SK-N-SH (cell line): Measurements from ENCODE around the gene KCNAB1. TPM values are rescaled to one million over a fixed set of nuclear protein-coding genes. Genes with fewer than 3 reads are reported as not detected.

ENCODE experiments used
- CTCF ChIA-PET: fragments of 300-600, 350-600 bp; formaldehyde crosslinking; extraction: SDS; loops from one replicate; lab custom pipeline; 2021; lab: Yijun Ruan, JAX
- POLR2A ChIA-PET: fragments of 350-600 bp; sonication (Branson Sonifier 250); formaldehyde crosslinking; extraction: SDS; loops from one replicate; lab custom pipeline; 2020; ENCODE audit warnings: antibody characterized with exemption, inconsistent platforms; lab: Yijun Ruan, JAX
- DNase-seq: peaks from one replicate; pipeline ENCODE4 v3.0.0; 2012
- H2AFZ ChIP-seq: fragments of 200-600 bp; sonication (generic); 2 replicates; pipeline ENCODE4 v1.8.1; 2016; ENCODE audit warnings: antibody characterized with exemption, mild to moderate bottlenecking, low read depth
- H3F3A ChIP-seq: fragments of 200-600 bp; sonication (generic); replicated peaks from 2 replicates; pipeline ENCODE3; 2016; ENCODE audit warnings: antibody characterized with exemption, mild to moderate bottlenecking; ENCODE audit not compliant: insufficient read depth
- H3K27ac ChIP-seq, 2 experiments: fragments of 200-500 bp in 1 of 2; fragments of 200-600 bp in 1 of 2; sonication (Bioruptor generic) in 1 of 2; sonication (generic), shearing (Covaris generic) in 1 of 2; 2 replicates each; pipeline versions ENCODE4 v1.5.1 to v1.6.1; 2014 to 2016; ENCODE audit warnings: low read depth in 2 of 2, inconsistent platforms in 1 of 2, low read length in 1 of 2, mild to moderate bottlenecking in 1 of 2, mixed read lengths in 1 of 2
- H3K27me3 ChIP-seq: fragments of 200-600 bp; sonication (generic), shearing (Covaris generic); 2 replicates; pipeline ENCODE4 v1.6.1; 2016; ENCODE audit warnings: mixed run types; ENCODE audit not compliant: insufficient read depth
- H3K36me3 ChIP-seq, 2 experiments: fragments of 200-500 bp in 1 of 2; fragments of 200-600 bp in 1 of 2; sonication (Bioruptor generic) in 1 of 2; sonication (generic) in 1 of 2; replicated peaks in 1 of 2; 2 replicates each; pipeline versions ENCODE3 to v1.5.1; 2014 to 2016; ENCODE audit warnings: low read length in 1 of 2, mild to moderate bottlenecking in 1 of 2; ENCODE audit not compliant: insufficient read depth in 2 of 2, control insufficient read depth in 1 of 2
- H3K4me1 ChIP-seq, 2 experiments: fragments of 200-500 bp in 1 of 2; fragments of 200-600 bp in 1 of 2; sonication (Bioruptor generic) in 1 of 2; sonication (generic), shearing (Covaris generic) in 1 of 2; 2 replicates each; pipeline versions ENCODE4 v1.5.1 to v1.6.1; 2014 to 2016; ENCODE audit warnings: low read depth in 1 of 2, low read length in 1 of 2, mixed run types in 1 of 2; ENCODE audit not compliant: insufficient read depth in 2 of 2, control insufficient read depth in 1 of 2
- H3K4me2 ChIP-seq: fragments of 200-600 bp; sonication (generic), shearing (Covaris generic); 2 replicates; pipeline ENCODE4 v1.6.1; 2017; ENCODE audit warnings: mixed run types
- H3K4me3 ChIP-seq, 2 experiments: fragments of 200-500 bp in 1 of 2; fragments of 200-600 bp in 1 of 2; sonication (Bioruptor generic) in 1 of 2; sonication (generic), shearing (Covaris generic) in 1 of 2; 2 replicates each; pipeline versions ENCODE4 v1.5.1 to v1.8.1; 2014 to 2016; ENCODE audit warnings: low read depth in 2 of 2, inconsistent platforms in 1 of 2, low read length in 1 of 2, mild to moderate bottlenecking in 1 of 2, mixed read lengths in 1 of 2, moderate library complexity in 1 of 2
- H3K79me2 ChIP-seq: fragments of 200-600 bp; sonication (generic); 2 replicates; pipeline ENCODE4 v1.8.1; 2017; ENCODE audit warnings: mild to moderate bottlenecking; ENCODE audit not compliant: insufficient read depth
- H3K9ac ChIP-seq: fragments of 200-600 bp; sonication (generic); 2 replicates; pipeline ENCODE4 v1.6.1; 2017; ENCODE audit warnings: mixed run types
- H3K9me2 ChIP-seq: fragments of 200-600 bp; sonication (generic); 2 replicates; pipeline ENCODE4 v1.6.1; 2017; ENCODE audit warnings: mixed run types
- H3K9me3 ChIP-seq: fragments of 200-600 bp; sonication (generic); 2 replicates; pipeline ENCODE4 v1.6.1; 2017; ENCODE audit warnings: mixed run types, mild to moderate bottlenecking, moderate library complexity
- H4K20me1 ChIP-seq: fragments of 200-600 bp; sonication (generic); 2 replicates; pipeline ENCODE4 v1.6.1; 2017; ENCODE audit warnings: mild to moderate bottlenecking, mixed run types; ENCODE audit not compliant: insufficient read depth
- CHD2 ChIP-seq: fragments of 150-350 bp; IDR thresholded peaks from 2 replicates; pipeline ENCODE4 v1.6.1; 2018; ENCODE audit warnings: low read length; ENCODE audit not compliant: partially characterized antibody
- EP300 ChIP-seq, 2 experiments: IDR thresholded peaks; 2 replicates each; pipeline versions ENCODE4 v1.4.0 to v1.6.1; 2012; ENCODE audit warnings: borderline replicate concordance in 1 of 2, low read depth in 1 of 2, low read length in 1 of 2
- FOSL2 ChIP-seq: IDR thresholded peaks from 2 replicates; pipeline ENCODE4 v1.4.0; 2012; ENCODE audit warnings: low read depth, mild to moderate bottlenecking, moderate library complexity, borderline replicate concordance
- GABPA ChIP-seq: IDR thresholded peaks from 2 replicates; pipeline ENCODE4 v1.4.0; 2012; ENCODE audit warnings: low read depth, mild to moderate bottlenecking
- GATA2 ChIP-seq: sonication (generic); formaldehyde crosslinking; IDR thresholded peaks from 2 replicates; pipeline ENCODE4 v1.5.0; 2020; ENCODE audit warnings: mild to moderate bottlenecking, missing genetic modification reagents
- JUND ChIP-seq: IDR thresholded peaks from 2 replicates; pipeline ENCODE4 v1.4.0; 2012
- MXI1 ChIP-seq: IDR thresholded peaks from 2 replicates; pipeline ENCODE4 v1.6.1; 2012; ENCODE audit warnings: mild to moderate bottlenecking, low read depth, low read length, improper control_type of control experiment
- NFIC ChIP-seq: IDR thresholded peaks from 2 replicates; pipeline ENCODE4 v1.4.0; 2012; ENCODE audit warnings: borderline replicate concordance
- POLR2AphosphoS5 ChIP-seq: IDR thresholded peaks from 2 replicates; pipeline ENCODE4 v1.6.1; 2012; ENCODE audit warnings: low read depth, low read length
- RAD21 ChIP-seq: IDR thresholded peaks from 2 replicates; pipeline ENCODE4 v1.6.1; 2012; ENCODE audit warnings: mild to moderate bottlenecking, low read length
- RFX5 ChIP-seq: IDR thresholded peaks from 2 replicates; pipeline ENCODE4 v1.6.1; 2012; ENCODE audit warnings: mild to moderate bottlenecking, improper control_type of control experiment, low read length
- SIN3A ChIP-seq: IDR thresholded peaks from 2 replicates; pipeline ENCODE4 v1.6.1; 2012; ENCODE audit warnings: low read depth, mild to moderate bottlenecking, low read length, moderate library complexity, borderline replicate concordance
- TCF12 ChIP-seq: IDR thresholded peaks from 2 replicates; pipeline ENCODE4 v1.4.0; 2012
- TEAD4 ChIP-seq: IDR thresholded peaks from 2 replicates; pipeline ENCODE4 v1.4.0; 2012; ENCODE audit warnings: mild to moderate bottlenecking, borderline replicate concordance; ENCODE audit not compliant: insufficient read depth
- YY1 ChIP-seq: IDR thresholded peaks from 2 replicates; pipeline ENCODE4 v1.4.0; 2012; ENCODE audit warnings: low read depth, mild to moderate bottlenecking
- WGBS: methylation state at CpG from one replicate; pipeline ENCODE4 v1.1.6; 2017; ENCODE audit warnings: low lambda C conversion rate; 5-methylcytosine and 5-hydroxymethylcytosine counted together
- polyA plus RNA-seq, 3 experiments: library from polyadenylated mRNA; depleted of rRNA; stranded (reverse); fragments of >200 nt; gene quantifications; 2 replicates each; pipeline ENCODE4 v1.2.3, GENCODE V29; 2012
- TF ChIP-seq, protein P1 (sequence below): fragments of 150-350 bp; IDR thresholded peaks from 2 replicates; pipeline ENCODE4 v1.6.1; 2017; ENCODE audit warnings: antibody characterized with exemption, low read length, low read depth, borderline replicate concordance
- TF ChIP-seq, protein P2 (sequence below): IDR thresholded peaks from 2 replicates; pipeline ENCODE4; 2012
- TF ChIP-seq, protein P3 (sequence below): fragments of 150-350 bp; IDR thresholded peaks from 2 replicates; pipeline ENCODE4 v1.6.1; 2016; ENCODE audit warnings: mild to moderate bottlenecking, low read depth, low read length
- TF ChIP-seq, protein P4 (sequence below): IDR thresholded peaks from 2 replicates; pipeline ENCODE4 v1.4.0; 2012; ENCODE audit warnings: low read depth, borderline replicate concordance
- TF ChIP-seq, protein P5 (sequence below): IDR thresholded peaks from 2 replicates; pipeline ENCODE4 v1.6.1; 2012; ENCODE audit warnings: mild to moderate bottlenecking, low read depth, low read length, moderate library complexity

KCNAB1 gene
- polyA plus RNA-seq, 1 of the 3 experiments (the other 2 are of a cell fraction): 82.1 TPM

DNA sequence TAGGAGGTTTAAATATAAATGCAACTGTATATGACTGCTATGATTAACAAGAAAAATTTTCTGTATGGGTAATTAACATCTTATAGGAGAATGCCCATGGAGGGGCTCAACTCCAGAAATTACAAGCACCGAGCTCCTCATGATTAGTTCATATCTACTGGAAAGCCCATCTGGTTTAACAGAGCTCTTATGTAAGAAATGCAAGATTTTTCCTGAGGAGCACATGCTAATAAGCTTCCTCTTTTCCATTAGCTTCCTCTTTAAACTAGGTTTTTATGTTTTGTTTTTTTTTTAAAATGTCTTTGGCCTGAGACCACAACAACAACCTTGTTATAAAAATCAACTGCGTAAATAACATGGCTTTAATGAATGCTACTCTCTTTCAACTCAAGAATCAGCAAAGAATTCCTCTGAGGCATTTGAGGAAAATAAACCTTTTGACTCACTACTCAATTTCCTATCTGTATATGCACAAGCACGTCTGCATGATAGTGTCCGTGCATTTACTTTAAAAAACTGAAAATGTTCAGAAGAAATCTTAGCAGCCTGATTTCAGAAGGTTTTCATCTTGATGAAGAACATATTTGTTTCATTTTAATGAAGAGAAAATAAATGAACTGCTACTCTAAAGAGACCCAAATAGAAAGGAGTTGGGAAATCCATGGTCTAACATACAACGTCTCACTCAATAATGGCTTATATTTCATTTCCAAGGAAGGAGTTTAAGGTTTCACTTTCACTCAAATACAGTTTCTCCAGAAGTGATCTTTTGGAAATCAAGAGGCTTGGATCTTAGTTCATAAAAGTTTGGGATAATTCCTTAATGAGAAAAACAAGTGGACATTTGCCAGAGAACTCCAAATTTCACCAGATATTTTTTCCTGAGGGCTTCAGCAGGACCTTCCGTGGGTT is 180.8 kb downstream of the KCNAB1 start:
- Histone ChIP-seq H3K27me3 (no peaks in the 10 kb centered on the region), H3K4me2 (peak overlapping the region; percentile 47; the same call in 1 of the 2 replicates), H3K9ac (peak overlapping the region; percentile 31; the same call in 1 of the 2 replicates), H3K4me3 (peak overlapping the region in 1 of 2 experiments; percentile 13; a peak in 1 of 4 replicates), H2AFZ (peak overlapping the region; percentile 6), H3K9me2 (no peaks in the 10 kb centered on the region), H3K27ac (peak overlapping the region; percentile 80 to 83), H3F3A (peaks cover 59% of the 10 kb centered on the region), H3K9me3 (no peaks in the 10 kb centered on the region), H3K4me1 (peaks cover 2 to 41% of the 10 kb centered on the region in 2 experiments), H3K79me2 (peaks cover 95% of the 10 kb centered on the region), H4K20me1 (no peaks in the 10 kb centered on the region), H3K36me3 (peaks cover 16 to 37% of the 10 kb centered on the region in 2 experiments)
- DNase-seq: no peak
- POLR2A ChIA-PET: no interaction called here
- TF ChIP-seq, protein P1, sequence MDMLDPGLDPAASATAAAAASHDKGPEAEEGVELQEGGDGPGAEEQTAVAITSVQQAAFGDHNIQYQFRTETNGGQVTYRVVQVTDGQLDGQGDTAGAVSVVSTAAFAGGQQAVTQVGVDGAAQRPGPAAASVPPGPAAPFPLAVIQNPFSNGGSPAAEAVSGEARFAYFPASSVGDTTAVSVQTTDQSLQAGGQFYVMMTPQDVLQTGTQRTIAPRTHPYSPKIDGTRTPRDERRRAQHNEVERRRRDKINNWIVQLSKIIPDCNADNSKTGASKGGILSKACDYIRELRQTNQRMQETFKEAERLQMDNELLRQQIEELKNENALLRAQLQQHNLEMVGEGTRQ: no peak
- TF ChIP-seq RFX5: no peak
- no peak for TF ChIP-seq CHD2
- TF ChIP-seq POLR2AphosphoS5: no peak
- TF ChIP-seq, protein P2, sequence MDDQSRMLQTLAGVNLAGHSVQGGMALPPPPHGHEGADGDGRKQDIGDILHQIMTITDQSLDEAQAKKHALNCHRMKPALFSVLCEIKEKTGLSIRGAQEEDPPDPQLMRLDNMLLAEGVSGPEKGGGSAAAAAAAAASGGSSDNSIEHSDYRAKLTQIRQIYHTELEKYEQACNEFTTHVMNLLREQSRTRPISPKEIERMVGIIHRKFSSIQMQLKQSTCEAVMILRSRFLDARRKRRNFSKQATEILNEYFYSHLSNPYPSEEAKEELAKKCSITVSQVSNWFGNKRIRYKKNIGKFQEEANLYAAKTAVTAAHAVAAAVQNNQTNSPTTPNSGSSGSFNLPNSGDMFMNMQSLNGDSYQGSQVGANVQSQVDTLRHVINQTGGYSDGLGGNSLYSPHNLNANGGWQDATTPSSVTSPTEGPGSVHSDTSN: no peak
- TF ChIP-seq, protein P3, sequence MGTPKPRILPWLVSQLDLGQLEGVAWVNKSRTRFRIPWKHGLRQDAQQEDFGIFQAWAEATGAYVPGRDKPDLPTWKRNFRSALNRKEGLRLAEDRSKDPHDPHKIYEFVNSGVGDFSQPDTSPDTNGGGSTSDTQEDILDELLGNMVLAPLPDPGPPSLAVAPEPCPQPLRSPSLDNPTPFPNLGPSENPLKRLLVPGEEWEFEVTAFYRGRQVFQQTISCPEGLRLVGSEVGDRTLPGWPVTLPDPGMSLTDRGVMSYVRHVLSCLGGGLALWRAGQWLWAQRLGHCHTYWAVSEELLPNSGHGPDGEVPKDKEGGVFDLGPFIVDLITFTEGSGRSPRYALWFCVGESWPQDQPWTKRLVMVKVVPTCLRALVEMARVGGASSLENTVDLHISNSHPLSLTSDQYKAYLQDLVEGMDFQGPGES: no peak
- TF ChIP-seq JUND: no peak
- no peak for TF ChIP-seq GABPA
- TF ChIP-seq TEAD4: no peak
- TF ChIP-seq TCF12: no peak
- no peak for TF ChIP-seq YY1
- TF ChIP-seq GATA2 (CRISPR knock-in tag): no peak
- TF ChIP-seq RAD21: no peak
- no peak for TF ChIP-seq SIN3A
- TF ChIP-seq, protein P4, sequence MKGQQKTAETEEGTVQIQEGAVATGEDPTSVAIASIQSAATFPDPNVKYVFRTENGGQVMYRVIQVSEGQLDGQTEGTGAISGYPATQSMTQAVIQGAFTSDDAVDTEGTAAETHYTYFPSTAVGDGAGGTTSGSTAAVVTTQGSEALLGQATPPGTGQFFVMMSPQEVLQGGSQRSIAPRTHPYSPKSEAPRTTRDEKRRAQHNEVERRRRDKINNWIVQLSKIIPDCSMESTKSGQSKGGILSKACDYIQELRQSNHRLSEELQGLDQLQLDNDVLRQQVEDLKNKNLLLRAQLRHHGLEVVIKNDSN: no peak
- TF ChIP-seq, protein P5, sequence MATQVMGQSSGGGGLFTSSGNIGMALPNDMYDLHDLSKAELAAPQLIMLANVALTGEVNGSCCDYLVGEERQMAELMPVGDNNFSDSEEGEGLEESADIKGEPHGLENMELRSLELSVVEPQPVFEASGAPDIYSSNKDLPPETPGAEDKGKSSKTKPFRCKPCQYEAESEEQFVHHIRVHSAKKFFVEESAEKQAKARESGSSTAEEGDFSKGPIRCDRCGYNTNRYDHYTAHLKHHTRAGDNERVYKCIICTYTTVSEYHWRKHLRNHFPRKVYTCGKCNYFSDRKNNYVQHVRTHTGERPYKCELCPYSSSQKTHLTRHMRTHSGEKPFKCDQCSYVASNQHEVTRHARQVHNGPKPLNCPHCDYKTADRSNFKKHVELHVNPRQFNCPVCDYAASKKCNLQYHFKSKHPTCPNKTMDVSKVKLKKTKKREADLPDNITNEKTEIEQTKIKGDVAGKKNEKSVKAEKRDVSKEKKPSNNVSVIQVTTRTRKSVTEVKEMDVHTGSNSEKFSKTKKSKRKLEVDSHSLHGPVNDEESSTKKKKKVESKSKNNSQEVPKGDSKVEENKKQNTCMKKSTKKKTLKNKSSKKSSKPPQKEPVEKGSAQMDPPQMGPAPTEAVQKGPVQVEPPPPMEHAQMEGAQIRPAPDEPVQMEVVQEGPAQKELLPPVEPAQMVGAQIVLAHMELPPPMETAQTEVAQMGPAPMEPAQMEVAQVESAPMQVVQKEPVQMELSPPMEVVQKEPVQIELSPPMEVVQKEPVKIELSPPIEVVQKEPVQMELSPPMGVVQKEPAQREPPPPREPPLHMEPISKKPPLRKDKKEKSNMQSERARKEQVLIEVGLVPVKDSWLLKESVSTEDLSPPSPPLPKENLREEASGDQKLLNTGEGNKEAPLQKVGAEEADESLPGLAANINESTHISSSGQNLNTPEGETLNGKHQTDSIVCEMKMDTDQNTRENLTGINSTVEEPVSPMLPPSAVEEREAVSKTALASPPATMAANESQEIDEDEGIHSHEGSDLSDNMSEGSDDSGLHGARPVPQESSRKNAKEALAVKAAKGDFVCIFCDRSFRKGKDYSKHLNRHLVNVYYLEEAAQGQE: no peak
- TF ChIP-seq EP300 (IDR thresholded peaks at IDR 0.05; ENCODE audit: borderline replicate concordance in 1 of 2, low read depth in 1 of 2, low read length in 1 of 2): no peak
- TF ChIP-seq MXI1: no peak
- no peak for TF ChIP-seq FOSL2
- TF ChIP-seq NFIC: no peak
- CTCF ChIA-PET: interaction anchor here (1.7 kb wide), 1 partner anchor 150 kb away, joined by 5 read pairs; no protein-coding TSS in a partner anchor
- WGBS: 74% methylated on average over 6 of the region's 6 CpGs
